ENCODE results near the gene THRA. TPM values are rescaled to one million over a fixed set of nuclear protein-coding genes. Genes with fewer than 3 reads are reported as not detected.

The THRA gene
- total RNA-seq, 1 experiment from 2014 or later, result 10.1 TPM

- Mint-ChIP-seq H3K4me1 (peaks cover 66 to 79% of the 10 kb centered on the region in 2 experiments), H3K27ac (no peak overlapping the region), H3K9me3 (no peaks in the 10 kb centered on the region; a peak in 1 of 5 replicates), H3K27me3 (ENCODE audit: low read depth) (peaks cover 36% of the 10 kb centered on the region), H3K4me3 (no peak overlapping the region), H3K36me3 (ENCODE audit: insufficient read depth in 1 of 3, low read depth in 3 of 3) (no peaks in the 10 kb centered on the region; a peak in 1 of 7 replicates)
- Histone ChIP-seq H3K79me1 (ENCODE audit: insufficient read depth, low read depth, low read length, poor library complexity, severe bottlenecking) (no peaks in the 10 kb centered on the region), H3K9ac (ENCODE audit: extremely low read depth, insufficient read length, low read length) (no peak overlapping the region), H3K4me2 (ENCODE audit: insufficient read depth, insufficient read length, low read length) (no peak overlapping the region), H3K23ac (ENCODE audit: insufficient read length, low read depth, low read length) (no peak overlapping the region), H4K91ac (ENCODE audit: insufficient read length, low read depth, low read length) (no peak overlapping the region), H3K79me2 (ENCODE audit: insufficient read depth, low read length) (no peaks in the 10 kb centered on the region), H2BK15ac (ENCODE audit: low read depth, low read length) (no peak overlapping the region), H3K4me1 (ENCODE audit: insufficient read depth, low read length) (peaks cover 29% of the 10 kb centered on the region), H3K9me3 (ENCODE audit: control insufficient read depth, low read depth, low read length) (no peaks in the 10 kb centered on the region), H2AK5ac (ENCODE audit: insufficient read length, low read length) (no peak overlapping the region), H3K27ac (ENCODE audit: insufficient read length, low read depth, low read length) (no peak overlapping the region), H2BK20ac (ENCODE audit: low read depth, low read length, poor library complexity, severe bottlenecking) (no peak overlapping the region), H3K4ac (ENCODE audit: low read depth, low read length) (no peak overlapping the region), H2BK120ac (ENCODE audit: low read depth, low read length, poor library complexity, severe bottlenecking) (no peak overlapping the region), H4K8ac (replicated peaks; ENCODE audit: insufficient read length, low read depth, low read length) (no peak overlapping the region), H3K14ac (ENCODE audit: insufficient read depth, low read length) (no peak overlapping the region), H3K23me2 (ENCODE audit: insufficient read length, low read depth, low read length, poor library complexity, severe bottlenecking) (peaks cover 14% of the 10 kb centered on the region), H3K18ac (ENCODE audit: insufficient read length, low read depth, low read length) (no peak overlapping the region), H2AFZ (ENCODE audit: low read length) (no peak overlapping the region), H2BK12ac (ENCODE audit: insufficient read length, low read depth, low read length) (no peak overlapping the region), H3T11ph (ENCODE audit: low read length) (no peak overlapping the region), H3K27me3 (ENCODE audit: insufficient read depth, low read length) (peaks cover 2% of the 10 kb centered on the region; the same call in 1 of the 2 replicates), H4K5ac (ENCODE audit: insufficient read length, low read depth, low read length) (no peak overlapping the region), H4K20me1 (ENCODE audit: control insufficient read depth, insufficient read depth, insufficient read length) (peaks cover 3% of the 10 kb centered on the region), H2BK5ac (ENCODE audit: insufficient read length, low read length) (no peak overlapping the region), H3K56ac (ENCODE audit: insufficient read length, low read depth, low read length) (no peak overlapping the region)
- WGBS (ENCODE audit: extremely low coverage, insufficient read length, low lambda C conversion rate), result no CpG with 5 or more reads among the region's 11 CpGs
- no peak for TF ChIP-seq CTCF (conservative IDR thresholded peaks at IDR 0.05)
- DNase-seq, result peak; percentile 33
Measured at GRCh38 chr17:40065769-40066510, 3.2 kb downstream of the THRA start.
